DND-41 (cell line): ENCODE results near the gene SLC25A51.

ENCODE experiments used
- ATAC-seq: fragments of 200-7000 bp; cut with Tn5 transposase; 3 replicates; pipeline ENCODE4 v1.9.1; 2021; ENCODE audit warnings: low read depth; ENCODE audit not compliant: insufficient read depth
- DNase-seq: peaks from one replicate; pipeline ENCODE4 v3.0.0-alpha.2; 2020
- H2AFZ ChIP-seq: 2 replicates; pipeline ENCODE4 v1.6.0; 2012; ENCODE audit warnings: low read depth, low read length
- H3K27ac ChIP-seq: 2 replicates; pipeline ENCODE4 v1.5.1; 2012; ENCODE audit warnings: low read length, inconsistent platforms
- H3K27me3 ChIP-seq: fragments of 200-600 bp; sonication (generic); 2 replicates; pipeline ENCODE4 v1.6.0; 2012; ENCODE audit warnings: low read length, mild to moderate bottlenecking, inconsistent platforms; ENCODE audit not compliant: insufficient read depth, poor library complexity
- H3K36me3 ChIP-seq: 2 replicates; pipeline ENCODE4 v1.5.1; 2012; ENCODE audit warnings: low read length, inconsistent platforms; ENCODE audit not compliant: insufficient read depth
- H3K4me1 ChIP-seq: 2 replicates; pipeline ENCODE4 v1.5.1; 2012; ENCODE audit warnings: mild to moderate bottlenecking, low read length; ENCODE audit not compliant: insufficient read depth
- H3K4me2 ChIP-seq: 2 replicates; pipeline ENCODE4 v1.6.0; 2012; ENCODE audit warnings: mild to moderate bottlenecking, moderate library complexity, low read length, inconsistent platforms; ENCODE audit not compliant: insufficient read depth
- H3K4me3 ChIP-seq, 2 experiments: fragments of 200-600 bp in 1 of 2; shearing (Covaris generic) in 1 of 2; 2 replicates each; pipeline ENCODE4 v1.5.1; 2012 to 2016; ENCODE audit warnings: inconsistent platforms in 2 of 2, low read length in 2 of 2, mild to moderate bottlenecking in 2 of 2, low read depth in 1 of 2, moderate library complexity in 1 of 2
- H3K79me2 ChIP-seq: 2 replicates; pipeline ENCODE4 v1.6.0; 2012; ENCODE audit warnings: low read length, inconsistent platforms; ENCODE audit not compliant: insufficient read depth
- H3K9ac ChIP-seq: 2 replicates; pipeline ENCODE4 v1.6.0; 2012; ENCODE audit warnings: low read depth, mild to moderate bottlenecking, inconsistent platforms, low read length, moderate library complexity
- H3K9me3 ChIP-seq: 2 replicates; pipeline ENCODE4 v1.5.1; 2012; ENCODE audit warnings: low read length, moderate library complexity, mild to moderate bottlenecking, inconsistent platforms; ENCODE audit not compliant: insufficient read depth, severe bottlenecking
- H4K20me1 ChIP-seq: 2 replicates; pipeline ENCODE4 v1.6.0; 2012; ENCODE audit warnings: low read length; ENCODE audit not compliant: insufficient read depth
- EZH2 ChIP-seq: IDR thresholded peaks from 3 replicates; pipeline ENCODE4 v1.6.1; 2012; ENCODE audit warnings: borderline replicate concordance, low read depth, mild to moderate bottlenecking, moderate library complexity, low read length, inconsistent platforms; ENCODE audit not compliant: severe bottlenecking
- TF ChIP-seq, protein P1 (sequence below): IDR thresholded peaks from 2 replicates; pipeline ENCODE4 v1.5.1; 2012; ENCODE audit warnings: borderline replicate concordance, low read length, moderate library complexity, mild to moderate bottlenecking; ENCODE audit not compliant: poor library complexity, severe bottlenecking; ENCODE audit errors: extremely low read depth

SLC25A51 gene

DNA sequence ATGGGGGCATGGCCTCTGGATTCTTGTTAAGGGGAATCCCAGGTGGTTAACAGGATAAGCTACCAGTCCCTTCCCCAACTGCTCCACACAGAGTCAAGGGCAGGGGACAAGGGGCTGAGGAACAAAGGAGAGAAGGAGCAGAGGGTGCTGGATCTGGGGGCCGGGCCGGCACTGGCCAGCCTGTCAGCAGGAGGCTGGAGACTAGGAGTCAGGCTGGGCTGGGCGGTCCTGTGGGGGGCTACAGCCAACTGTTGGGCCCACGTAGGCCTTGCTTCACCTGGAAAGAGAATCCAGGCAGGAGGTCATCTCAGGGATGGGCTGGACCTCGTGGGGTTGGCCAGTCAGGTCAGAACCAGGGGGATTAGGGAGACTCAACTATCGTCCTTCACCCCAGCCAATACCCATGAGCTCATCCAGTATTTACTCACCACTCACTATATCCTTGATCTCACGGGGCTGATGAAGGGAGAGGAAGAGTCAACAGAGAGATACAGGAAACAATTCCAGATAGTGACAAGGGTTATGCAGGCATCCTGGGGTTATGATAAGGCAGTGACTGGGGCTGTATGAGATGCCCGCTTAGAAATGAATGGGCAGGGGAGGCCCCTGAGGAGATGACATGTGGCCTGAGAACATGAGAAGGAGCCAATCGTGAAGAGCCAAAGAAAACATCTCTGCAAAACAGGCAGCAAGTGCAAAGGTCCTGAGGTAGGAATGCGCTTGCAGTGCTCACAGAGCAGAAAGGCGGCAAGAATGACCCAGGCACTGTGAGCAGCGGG is 47.9 kb upstream of the SLC25A51 start:
- H3K27ac ChIP-seq: no peak overlapping the region
- H3K36me3 ChIP-seq: no peaks in the 10 kb centered on the region
- no peaks in the 10 kb centered on the region for H3K79me2 ChIP-seq
- no peak overlapping the region for H2AFZ ChIP-seq
- TF ChIP-seq EZH2: no peak
- TF ChIP-seq, protein P1, sequence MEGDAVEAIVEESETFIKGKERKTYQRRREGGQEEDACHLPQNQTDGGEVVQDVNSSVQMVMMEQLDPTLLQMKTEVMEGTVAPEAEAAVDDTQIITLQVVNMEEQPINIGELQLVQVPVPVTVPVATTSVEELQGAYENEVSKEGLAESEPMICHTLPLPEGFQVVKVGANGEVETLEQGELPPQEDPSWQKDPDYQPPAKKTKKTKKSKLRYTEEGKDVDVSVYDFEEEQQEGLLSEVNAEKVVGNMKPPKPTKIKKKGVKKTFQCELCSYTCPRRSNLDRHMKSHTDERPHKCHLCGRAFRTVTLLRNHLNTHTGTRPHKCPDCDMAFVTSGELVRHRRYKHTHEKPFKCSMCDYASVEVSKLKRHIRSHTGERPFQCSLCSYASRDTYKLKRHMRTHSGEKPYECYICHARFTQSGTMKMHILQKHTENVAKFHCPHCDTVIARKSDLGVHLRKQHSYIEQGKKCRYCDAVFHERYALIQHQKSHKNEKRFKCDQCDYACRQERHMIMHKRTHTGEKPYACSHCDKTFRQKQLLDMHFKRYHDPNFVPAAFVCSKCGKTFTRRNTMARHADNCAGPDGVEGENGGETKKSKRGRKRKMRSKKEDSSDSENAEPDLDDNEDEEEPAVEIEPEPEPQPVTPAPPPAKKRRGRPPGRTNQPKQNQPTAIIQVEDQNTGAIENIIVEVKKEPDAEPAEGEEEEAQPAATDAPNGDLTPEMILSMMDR: no peak
- no peaks in the 10 kb centered on the region for H3K4me1 ChIP-seq
- H4K20me1 ChIP-seq: no peaks in the 10 kb centered on the region
- H3K27me3 ChIP-seq: no peaks in the 10 kb centered on the region
- no peaks in the 10 kb centered on the region for H3K9me3 ChIP-seq
- DNase-seq: no peak
- H3K4me3 ChIP-seq: no peak overlapping the region
- no peak for ATAC-seq
- no peak overlapping the region for H3K9ac ChIP-seq
- no peak overlapping the region for H3K4me2 ChIP-seq

DNA sequence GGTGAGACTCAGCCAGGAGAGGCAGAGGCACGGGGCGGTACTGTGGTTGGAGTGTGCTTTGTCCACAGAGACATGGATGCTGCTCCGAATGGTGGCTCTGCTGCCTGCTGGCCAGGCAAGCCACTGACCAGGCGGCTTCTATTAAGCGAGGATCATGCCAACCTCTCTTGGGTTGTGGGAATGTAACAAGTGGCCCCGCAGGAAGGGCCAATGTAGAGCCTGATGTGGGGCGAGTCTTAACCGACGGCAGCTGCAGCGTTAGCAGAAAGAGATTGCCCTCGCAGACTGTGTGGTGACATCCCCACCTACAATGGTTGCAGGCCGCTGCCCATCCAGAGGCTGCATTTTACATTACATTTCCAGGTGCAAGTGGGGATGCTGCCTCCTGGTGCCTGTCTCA is 46.6 kb upstream of the SLC25A51 start:
- no peak overlapping the region for H3K4me2 ChIP-seq
- no peaks in the 10 kb centered on the region for H3K79me2 ChIP-seq
- H3K36me3 ChIP-seq: no peaks in the 10 kb centered on the region

DNA sequence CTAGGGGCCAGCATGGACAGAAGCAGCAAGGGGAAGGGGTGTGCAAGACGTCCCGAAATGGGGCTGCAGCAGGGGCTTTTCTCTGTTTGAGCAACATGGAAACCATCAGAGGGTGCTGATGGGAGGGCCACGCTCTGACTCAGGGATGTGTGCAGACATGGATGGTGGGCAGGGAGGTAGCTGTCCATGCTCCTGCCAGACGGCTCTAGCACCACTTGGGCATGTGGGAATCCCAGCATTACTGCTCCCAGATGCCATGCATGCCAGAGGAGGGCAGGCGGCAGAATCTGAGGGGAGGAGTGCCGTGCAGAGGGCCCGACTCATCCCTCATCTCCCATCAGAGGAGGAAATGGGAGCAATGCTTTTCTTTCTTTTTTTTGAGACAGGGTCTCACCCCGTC is 45.6 kb upstream of the SLC25A51 start:
- no peak overlapping the region for H3K4me2 ChIP-seq
- no peak overlapping the region for H3K9ac ChIP-seq
- H4K20me1 ChIP-seq: no peaks in the 10 kb centered on the region
- TF ChIP-seq, protein P1: no peak
- no peak for TF ChIP-seq EZH2
- DNase-seq: no peak
- H3K4me1 ChIP-seq: no peaks in the 10 kb centered on the region
- no peaks in the 10 kb centered on the region for H3K9me3 ChIP-seq
- H2AFZ ChIP-seq: no peak overlapping the region
- no peak overlapping the region for H3K27ac ChIP-seq
- no peaks in the 10 kb centered on the region for H3K36me3 ChIP-seq
- H3K4me3 ChIP-seq: no peak overlapping the region
- no peaks in the 10 kb centered on the region for H3K27me3 ChIP-seq
- no peak for ATAC-seq
- no peaks in the 10 kb centered on the region for H3K79me2 ChIP-seq

More for the DNA sequence above, 46.6 kb upstream of the SLC25A51 start:
- Histone ChIP-seq H3K4me1 (no peaks in the 10 kb centered on the region), H3K9me3 (no peaks in the 10 kb centered on the region), H4K20me1 (no peaks in the 10 kb centered on the region), H3K27me3 (no peaks in the 10 kb centered on the region), H3K9ac (no peak overlapping the region), H3K27ac (no peak overlapping the region), H3K4me3 (no peak overlapping the region), H2AFZ (no peak overlapping the region)
- TF ChIP-seq, protein P1: no peak
- TF ChIP-seq EZH2: no peak
- no peak for DNase-seq
- no peak for ATAC-seq
